Measurements from ENCODE around the gene SLC2A1.

Gene SLC2A1

GRCh38 chr1:42937141-42937696 lies 21.4 kb downstream of the SLC2A1 start (continued):
- peak; percentile 62 for TF ChIP-seq INSM2 (tag by site-specific recombination; IDR thresholded peaks at IDR 0.05)

GRCh38 chr1:42936309-42937078 lies 22.2 kb downstream of the SLC2A1 start:
- H3K36me3 ChIP-seq (ENCODE audit: control insufficient read depth in 2 of 2, insufficient read depth in 1 of 2, low read length in 2 of 2), result peaks cover 11 to 81% of the 10 kb centered on the region in 2 experiments; a peak in 2 of 3 replicates
- H3K4me3 ChIP-seq (ENCODE audit: low read depth, low read length), result no peak overlapping the region
- ChIA-PET CTCF (interaction anchor here (0.6 to 1.8 kb wide), 3 partner anchors 13 to 137 kb away, joined by 3 to 7 read pairs (median 4); no protein-coding TSS in a partner anchor), POLR2A (interaction anchor here (0.6 kb wide), 1 partner anchor 166 kb away, joined by 3 read pairs; no protein-coding TSS in a partner anchor)
- H3K9me3 ChIP-seq (ENCODE audit: control insufficient read depth, insufficient read depth, low read depth, low read length), result no peaks in the 10 kb centered on the region
- no peaks in the 10 kb centered on the region for H3K4me1 ChIP-seq (ENCODE audit: control insufficient read depth, insufficient read depth, low read length)
- H3K27ac ChIP-seq (ENCODE audit: extremely low read depth, low read depth, low read length), result no peak overlapping the region
- TF ChIP-seq ZNF610 (tag by site-specific recombination; IDR thresholded peaks at IDR 0.05; ENCODE audit: borderline replicate concordance) (no peak), SP7 (tag by site-specific recombination; IDR thresholded peaks at IDR 0.05) (peak; percentile 62; the same call in 1 of the 2 replicates), ZSCAN30 (tag by site-specific recombination; IDR thresholded peaks at IDR 0.05) (no peak), ZBTB48 (tag by site-specific recombination; IDR thresholded peaks at IDR 0.05) (0 out of 2 replicates have a peak, but pooled peaks have one; percentile 16), SP2 (tag by site-specific recombination; IDR thresholded peaks at IDR 0.05) (peak; percentile 23; the same call in 1 of the 2 replicates), ZNF518A (tag by site-specific recombination; conservative IDR thresholded peaks at IDR 0.05; ENCODE audit: low read depth) (no peak), ZNF221 (tag by site-specific recombination; IDR thresholded peaks at IDR 0.05; ENCODE audit: borderline replicate concordance) (no peak), ZNF292 (tag by site-specific recombination; IDR thresholded peaks at IDR 0.05; ENCODE audit: borderline replicate concordance, low read depth) (0 out of 2 replicates have a peak, but pooled peaks have one; percentile 6), ZNF280D (tag by site-specific recombination; IDR thresholded peaks at IDR 0.05) (no peak), ZNF341 (tag by site-specific recombination; IDR thresholded peaks at IDR 0.05; ENCODE audit: low read depth) (peak; percentile 65), INSM2 (tag by site-specific recombination; IDR thresholded peaks at IDR 0.05) (no peak), ZNF629 (tag by site-specific recombination; IDR thresholded peaks at IDR 0.05) (peak; percentile 7; the same call in 1 of the 2 replicates), ZNF692 (tag by site-specific recombination; IDR thresholded peaks at IDR 0.05) (0 out of 2 replicates have a peak, but pooled peaks have one; percentile 46), ZNF366 (tag by site-specific recombination; conservative IDR thresholded peaks at IDR 0.05) (0 out of 2 replicates have a peak, but pooled peaks have one; percentile 28), WT1 (tag by site-specific recombination; IDR thresholded peaks at IDR 0.05) (0 out of 2 replicates have a peak, but pooled peaks have one; percentile 16), ZNF843 (tag by site-specific recombination; IDR thresholded peaks at IDR 0.05) (0 out of 2 replicates have a peak, but pooled peaks have one; percentile 11), ZNF2 (tag by site-specific recombination; IDR thresholded peaks at IDR 0.05) (no peak), ZBTB8A (tag by site-specific recombination; IDR thresholded peaks at IDR 0.05) (0 out of 2 replicates have a peak, but pooled peaks have one; percentile 18)
